GM12864 (cell line): Measurements from ENCODE around the gene HIC1.

ENCODE experiments used
- DNase-seq: peaks from one replicate; pipeline ENCODE4 v3.0.0-alpha.2; 2011; ENCODE audit warnings: low read depth
- H3K4me3 ChIP-seq: 2 replicates; pipeline ENCODE4 v1.5.1; 2011; ENCODE audit warnings: mild to moderate bottlenecking, low read depth, low read length, control low read depth
- TF ChIP-seq, protein P1 (sequence below): IDR thresholded peaks from 2 replicates; pipeline ENCODE4 v1.5.1; 2011; ENCODE audit warnings: low read depth, mild to moderate bottlenecking, moderate library complexity, low read length, control low read depth, inconsistent platforms; ENCODE audit errors: missing control alignments

Gene HIC1

DNA sequence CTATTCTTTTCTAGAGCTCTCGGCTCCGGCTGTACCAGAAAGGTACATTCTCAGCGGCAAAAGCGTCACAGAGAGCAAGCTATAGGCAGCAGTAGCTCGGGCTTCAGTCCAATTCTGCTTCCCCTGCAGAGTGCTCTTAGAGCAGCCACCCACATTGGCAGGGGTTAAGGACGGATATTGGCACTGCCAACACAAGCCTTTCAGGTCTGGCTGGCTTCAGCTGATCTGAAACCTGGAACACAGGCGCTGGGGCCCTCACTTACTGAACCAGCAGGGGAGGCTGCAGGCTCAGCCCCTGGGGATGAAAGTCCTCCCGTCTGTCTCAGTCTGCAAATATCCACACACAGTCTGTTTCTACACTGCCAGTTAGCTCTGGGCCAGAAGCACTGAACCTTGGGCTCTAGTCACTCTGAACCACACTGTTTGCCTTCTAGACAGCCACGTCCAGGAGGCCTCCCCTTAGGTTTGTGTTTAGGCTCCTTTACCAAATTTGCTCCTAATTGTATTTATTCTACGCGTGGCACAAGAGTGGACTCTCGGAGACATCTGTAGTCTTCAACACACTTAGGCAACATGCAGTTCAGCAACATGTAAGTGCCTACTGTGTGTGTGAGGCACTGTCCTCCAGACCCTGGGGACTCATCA lies 40.1 kb downstream of the HIC1 start:
- no peak overlapping the region for H3K4me3 ChIP-seq
- DNase-seq: no peak
- TF ChIP-seq, protein P1, sequence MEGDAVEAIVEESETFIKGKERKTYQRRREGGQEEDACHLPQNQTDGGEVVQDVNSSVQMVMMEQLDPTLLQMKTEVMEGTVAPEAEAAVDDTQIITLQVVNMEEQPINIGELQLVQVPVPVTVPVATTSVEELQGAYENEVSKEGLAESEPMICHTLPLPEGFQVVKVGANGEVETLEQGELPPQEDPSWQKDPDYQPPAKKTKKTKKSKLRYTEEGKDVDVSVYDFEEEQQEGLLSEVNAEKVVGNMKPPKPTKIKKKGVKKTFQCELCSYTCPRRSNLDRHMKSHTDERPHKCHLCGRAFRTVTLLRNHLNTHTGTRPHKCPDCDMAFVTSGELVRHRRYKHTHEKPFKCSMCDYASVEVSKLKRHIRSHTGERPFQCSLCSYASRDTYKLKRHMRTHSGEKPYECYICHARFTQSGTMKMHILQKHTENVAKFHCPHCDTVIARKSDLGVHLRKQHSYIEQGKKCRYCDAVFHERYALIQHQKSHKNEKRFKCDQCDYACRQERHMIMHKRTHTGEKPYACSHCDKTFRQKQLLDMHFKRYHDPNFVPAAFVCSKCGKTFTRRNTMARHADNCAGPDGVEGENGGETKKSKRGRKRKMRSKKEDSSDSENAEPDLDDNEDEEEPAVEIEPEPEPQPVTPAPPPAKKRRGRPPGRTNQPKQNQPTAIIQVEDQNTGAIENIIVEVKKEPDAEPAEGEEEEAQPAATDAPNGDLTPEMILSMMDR: peak; percentile 60

DNA sequence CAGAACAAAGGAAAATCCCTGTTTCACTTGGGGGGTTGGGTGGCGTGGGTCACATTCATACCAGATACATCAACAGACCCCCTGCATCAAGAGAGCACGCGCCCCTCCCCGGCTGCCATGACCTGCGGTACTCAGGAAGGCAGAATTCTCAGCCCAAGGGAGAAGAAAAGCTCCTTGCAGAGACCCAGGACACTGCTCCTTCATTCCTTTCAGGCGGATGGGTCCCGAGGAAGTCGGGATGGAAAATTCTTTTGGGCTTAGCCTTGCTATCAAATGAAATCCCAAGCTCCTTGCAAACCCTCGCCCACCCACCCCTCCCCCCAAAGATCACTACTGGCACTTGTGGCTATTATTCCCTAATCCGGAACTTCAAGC lies 40.6 kb downstream of the HIC1 start:
- TF ChIP-seq, protein P1: no peak
- no peak overlapping the region for H3K4me3 ChIP-seq
- DNase-seq: no peak

DNA sequence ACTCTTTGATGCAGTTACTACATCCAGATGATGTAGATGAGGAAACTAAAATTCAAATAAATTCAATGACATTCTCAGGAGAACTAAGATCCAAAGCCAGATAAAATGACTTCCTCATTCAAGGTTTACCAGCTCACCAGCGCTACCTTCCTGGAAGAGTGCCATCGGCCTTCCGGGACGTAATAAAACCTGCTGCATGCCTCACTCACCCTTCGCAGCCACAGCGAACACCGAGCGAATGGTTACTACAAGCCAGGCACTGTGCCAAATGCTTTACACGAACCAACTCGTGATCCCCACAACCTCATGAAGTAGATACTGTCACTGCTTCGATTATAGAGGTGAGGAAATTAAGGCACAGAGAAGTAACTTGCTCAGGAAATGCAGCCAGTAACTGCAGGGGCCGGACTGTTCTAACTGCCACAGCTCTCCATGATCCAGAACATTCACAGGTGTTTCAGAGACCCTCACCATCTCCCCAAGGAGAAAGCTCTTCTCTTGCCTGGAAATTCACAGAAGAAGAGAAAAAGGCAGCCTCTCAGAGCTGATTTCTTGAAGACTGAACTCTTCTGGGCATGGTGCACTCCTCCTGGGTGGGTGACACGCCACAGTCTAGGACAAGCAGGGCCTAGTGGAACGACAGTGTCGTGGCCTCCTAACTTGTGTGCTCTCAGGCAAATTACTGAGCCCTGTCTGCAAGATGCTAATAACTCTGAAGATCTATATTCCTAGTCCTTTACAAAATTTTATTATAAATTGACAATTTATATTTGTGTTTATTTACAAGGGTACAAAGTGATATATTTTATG lies 46.8 kb downstream of the HIC1 start:
- no peak for DNase-seq
- TF ChIP-seq, protein P1: no peak
- H3K4me3 ChIP-seq: no peak overlapping the region

DNA sequence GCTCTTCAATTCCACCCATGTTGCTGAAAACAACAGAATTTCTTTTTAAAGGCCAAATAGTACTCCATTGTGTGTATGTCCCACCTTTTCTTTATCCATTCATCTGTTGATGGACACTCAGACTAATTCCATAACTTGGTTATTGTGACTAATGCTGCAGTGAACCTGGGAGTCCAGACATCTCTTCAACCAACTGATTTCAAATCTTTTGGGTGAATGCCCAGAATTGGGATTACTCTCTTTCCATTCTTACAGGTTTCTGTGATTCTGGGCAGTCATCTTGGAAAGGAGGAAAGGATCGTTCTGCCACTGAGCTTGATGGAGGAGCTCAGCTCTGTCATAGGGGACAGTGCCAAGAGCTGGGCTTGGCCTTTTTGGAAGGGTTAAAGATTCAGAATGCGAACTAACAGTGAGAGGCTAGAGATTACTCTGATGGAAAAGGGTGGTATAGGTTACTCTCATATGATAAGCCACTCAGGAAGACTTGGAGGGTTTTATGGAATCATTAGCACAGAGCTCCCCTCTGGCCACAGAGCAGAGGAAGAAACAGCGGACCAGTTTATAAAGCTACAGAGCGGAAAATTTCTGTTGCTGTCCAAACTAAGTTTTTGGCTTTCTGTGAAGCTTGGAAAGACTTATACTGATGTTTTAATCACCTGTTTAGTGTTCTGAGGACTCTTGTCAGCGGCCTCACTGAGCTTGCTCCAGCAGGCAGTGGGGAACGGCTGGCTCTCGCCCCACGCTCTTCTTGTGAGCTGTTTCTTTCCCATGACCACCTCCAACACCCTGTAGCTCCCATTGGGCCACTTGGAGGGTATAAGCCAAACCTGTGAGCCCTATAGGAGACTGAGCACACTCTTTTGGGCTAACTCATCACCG lies 48.3 kb downstream of the HIC1 start:
- TF ChIP-seq, protein P1: no peak
- DNase-seq: no peak

DNA sequence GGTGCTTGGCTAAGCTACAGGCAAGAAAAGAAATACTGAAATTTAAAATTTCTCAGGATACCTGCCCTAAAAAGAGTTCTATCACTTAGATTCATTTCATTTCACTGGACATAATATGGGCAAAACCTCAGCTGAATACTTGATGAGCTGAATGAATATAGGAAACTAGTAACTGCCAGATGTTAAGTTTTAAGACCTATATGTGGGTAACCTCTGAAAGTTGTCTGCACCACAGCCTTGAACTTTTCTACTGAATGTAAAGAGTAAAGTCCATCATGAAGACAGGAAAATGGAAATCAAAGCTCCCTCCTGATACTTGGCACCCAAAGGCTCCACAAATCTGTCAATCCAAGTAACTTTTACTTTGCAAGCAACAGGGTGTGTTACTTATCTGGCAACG lies 50.8 kb downstream of the HIC1 start:
- no peak overlapping the region for H3K4me3 ChIP-seq
- no peak for DNase-seq
- TF ChIP-seq, protein P1: no peak

More for the DNA sequence above, 48.3 kb downstream of the HIC1 start:
- no peak overlapping the region for H3K4me3 ChIP-seq

DNA sequence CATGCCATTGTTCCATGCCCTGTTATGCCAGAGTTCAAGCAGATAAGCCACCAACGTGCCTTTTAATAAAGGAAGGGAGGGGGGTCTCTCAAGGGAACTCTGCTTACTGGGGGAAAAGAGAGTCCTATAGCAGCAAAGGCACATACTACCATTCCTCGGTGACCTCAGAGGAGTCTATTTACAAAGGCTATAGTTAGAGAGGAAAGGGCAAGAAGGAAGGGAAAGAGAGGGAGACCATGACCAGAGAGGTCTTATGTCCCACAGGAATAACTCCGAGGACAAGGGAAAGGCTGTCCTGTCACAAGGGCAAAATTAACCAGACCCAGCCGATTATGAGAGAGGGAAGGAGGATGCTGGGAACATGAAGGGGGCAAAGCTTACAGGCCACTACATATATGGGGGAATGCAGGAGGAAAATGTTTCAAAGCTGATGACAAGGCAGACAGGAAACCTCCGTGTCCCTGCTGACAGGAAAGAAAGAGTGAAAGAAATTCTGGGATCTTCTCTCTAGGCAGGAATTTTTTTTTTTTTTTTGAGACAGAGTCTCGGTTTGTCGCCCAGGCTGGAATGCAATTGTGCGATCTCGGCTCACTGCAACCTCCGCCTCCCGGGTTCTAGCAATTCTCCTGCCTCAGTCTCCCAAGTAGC lies 51.5 kb downstream of the HIC1 start:
- TF ChIP-seq, protein P1: no peak
- no peak overlapping the region for H3K4me3 ChIP-seq
- no peak for DNase-seq
